HG03342 (cell line): ENCODE measurements around the gene HOXA7.

Experiments used
- ATAC-seq: cut with Tn5 transposase; IDR thresholded peaks from one replicate; pipeline ENCODE4 v1.9.1; 2021; ENCODE audit warnings: mild to moderate bottlenecking, moderate library complexity; ENCODE audit not compliant: unreplicated experiment

HOXA7 gene

DNA sequence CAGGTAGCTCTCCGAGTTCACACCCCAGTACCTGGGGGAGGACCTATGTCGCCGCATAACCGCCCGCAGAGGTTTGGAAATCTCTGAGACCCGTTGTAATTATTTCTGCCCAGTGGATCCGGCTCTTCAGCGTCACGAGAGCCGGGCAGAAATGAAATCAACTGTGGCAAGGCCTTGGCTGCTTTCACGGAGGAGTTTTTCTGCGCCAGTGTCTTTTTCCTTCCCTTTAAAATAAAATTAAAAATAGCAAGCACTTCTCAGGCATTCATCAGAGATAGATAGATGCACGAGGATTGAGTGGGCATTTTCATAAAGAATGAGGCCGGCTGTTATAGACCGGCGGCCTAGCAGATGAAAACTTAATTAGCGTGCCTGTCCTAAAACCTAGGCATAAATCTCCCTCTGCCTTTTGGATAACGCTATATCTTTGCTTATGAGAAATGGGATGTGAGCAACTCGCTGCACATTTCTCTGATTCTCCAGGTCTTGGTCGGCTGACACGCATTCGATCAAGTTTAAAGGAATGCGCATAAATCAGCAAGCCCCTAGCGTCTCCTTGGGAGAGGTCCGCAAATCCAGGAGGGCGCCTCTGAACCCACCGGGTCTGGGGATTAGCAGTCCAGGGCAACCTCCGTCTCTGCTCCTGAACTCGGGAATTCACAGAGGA lies 37.0 kb upstream of the HOXA7 start:
- ATAC-seq: no peak

- no peak for ATAC-seq
These were observed 36.3 kb upstream of the HOXA7 start for GRCh38 chr7:27192546-27193334.

DNA sequence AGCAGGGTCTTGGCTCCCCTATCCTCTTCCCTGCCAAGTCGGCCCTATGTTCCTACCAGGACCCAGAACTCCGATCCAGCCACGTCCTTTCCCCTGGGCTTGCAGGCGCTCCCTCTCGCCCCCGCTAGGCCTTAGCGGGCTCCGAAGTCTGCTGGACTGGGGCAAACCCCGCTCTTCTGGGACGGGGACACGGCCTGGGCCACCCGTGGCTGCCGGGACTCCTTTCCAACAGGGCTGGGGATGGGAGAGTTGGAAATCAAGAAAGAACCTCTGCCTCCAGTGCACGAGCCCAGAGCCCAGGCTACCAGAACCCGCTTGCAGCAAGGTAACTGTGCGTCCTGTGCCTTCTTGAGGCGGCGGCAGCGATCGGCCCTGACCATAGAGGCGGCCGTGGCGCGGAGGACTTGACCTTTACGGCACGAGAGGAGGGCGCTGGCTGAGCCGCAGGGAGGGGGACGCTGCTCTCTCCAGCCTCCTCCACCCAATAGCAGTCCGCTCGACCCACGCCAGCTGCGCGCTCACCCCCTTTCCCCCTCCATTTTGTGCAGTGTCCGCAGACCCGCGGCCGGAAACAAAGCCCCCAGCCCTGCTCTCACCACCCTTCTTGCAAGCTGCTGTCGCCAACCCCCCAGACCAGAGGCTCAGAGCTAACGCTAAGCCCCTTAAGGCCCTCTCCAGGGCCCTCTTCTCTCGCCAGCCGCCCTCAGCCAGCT lies 35.5 kb upstream of the HOXA7 start:
- no peak for ATAC-seq

DNA sequence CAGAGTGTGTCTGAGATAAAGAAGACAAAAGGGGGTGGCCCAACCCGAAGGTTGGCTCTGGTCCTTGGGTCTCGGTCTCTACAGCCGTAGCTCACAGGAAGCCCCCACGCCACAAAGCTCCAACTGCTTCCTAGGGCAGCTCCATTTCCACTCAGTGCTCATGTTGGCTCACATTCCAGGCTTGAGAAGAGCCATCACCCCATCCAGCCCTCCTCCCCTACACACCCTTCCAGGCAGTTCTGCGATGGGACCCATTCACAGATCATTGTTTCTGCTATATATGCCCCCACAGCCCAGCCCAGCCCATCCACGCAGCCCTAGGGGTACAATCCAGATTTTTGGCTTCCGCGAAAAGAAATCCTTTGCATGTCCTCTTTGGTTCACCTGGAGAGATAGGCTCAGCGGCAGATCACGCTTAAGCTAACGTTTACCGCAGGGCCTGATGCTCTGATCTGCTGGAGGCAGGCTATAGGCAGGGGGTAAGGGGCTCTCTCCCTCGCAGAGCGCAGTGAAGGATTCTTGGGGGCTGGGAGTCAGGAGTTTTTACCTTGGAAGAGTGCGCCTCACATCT lies 34.8 kb upstream of the HOXA7 start:
- no peak for ATAC-seq

DNA sequence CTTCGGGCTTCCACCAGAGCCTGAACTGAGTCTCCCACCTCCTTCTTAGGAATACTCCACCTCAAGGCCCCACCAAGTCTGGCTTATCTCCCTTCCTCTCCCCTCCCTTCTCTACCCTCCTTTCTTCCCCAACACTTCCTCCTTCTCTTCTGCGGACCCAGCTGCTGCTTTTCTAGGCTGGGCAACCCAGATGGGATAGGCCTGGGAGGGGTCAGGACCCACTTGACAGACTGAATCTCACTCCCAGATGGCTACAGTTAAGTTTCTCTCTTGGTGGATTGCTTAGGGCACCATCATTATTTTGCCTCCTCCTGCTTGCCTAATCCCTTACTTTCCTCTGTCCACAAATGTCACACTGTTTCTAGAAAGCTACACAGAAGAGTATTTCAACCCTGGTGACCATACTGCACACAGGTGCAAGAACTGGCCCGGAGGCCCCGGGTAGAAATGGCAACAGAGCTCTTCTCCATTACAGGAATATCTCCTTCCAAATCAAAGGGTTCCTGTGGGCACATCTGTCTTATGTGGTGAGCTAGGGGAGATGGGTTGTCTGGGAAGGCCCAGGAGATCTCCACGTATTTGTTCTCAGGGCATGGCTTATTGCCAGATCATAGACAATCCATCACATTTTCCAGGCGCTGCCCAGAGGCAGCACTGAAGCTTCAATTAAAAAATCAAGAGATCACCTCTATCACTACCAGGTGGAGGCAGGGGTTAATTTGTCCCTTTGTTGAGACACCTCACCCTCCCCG lies 33.7 kb upstream of the HOXA7 start:
- no peak for ATAC-seq

GRCh38 chr7:27189295-27189996 lies 33.0 kb upstream of the HOXA7 start:
- no peak for ATAC-seq

- no peak for ATAC-seq
These were observed 32.2 kb upstream of the HOXA7 start for GRCh38 chr7:27188386-27189294.

GRCh38 chr7:27187475-27188385 lies 31.3 kb upstream of the HOXA7 start:
- no peak for ATAC-seq

DNA sequence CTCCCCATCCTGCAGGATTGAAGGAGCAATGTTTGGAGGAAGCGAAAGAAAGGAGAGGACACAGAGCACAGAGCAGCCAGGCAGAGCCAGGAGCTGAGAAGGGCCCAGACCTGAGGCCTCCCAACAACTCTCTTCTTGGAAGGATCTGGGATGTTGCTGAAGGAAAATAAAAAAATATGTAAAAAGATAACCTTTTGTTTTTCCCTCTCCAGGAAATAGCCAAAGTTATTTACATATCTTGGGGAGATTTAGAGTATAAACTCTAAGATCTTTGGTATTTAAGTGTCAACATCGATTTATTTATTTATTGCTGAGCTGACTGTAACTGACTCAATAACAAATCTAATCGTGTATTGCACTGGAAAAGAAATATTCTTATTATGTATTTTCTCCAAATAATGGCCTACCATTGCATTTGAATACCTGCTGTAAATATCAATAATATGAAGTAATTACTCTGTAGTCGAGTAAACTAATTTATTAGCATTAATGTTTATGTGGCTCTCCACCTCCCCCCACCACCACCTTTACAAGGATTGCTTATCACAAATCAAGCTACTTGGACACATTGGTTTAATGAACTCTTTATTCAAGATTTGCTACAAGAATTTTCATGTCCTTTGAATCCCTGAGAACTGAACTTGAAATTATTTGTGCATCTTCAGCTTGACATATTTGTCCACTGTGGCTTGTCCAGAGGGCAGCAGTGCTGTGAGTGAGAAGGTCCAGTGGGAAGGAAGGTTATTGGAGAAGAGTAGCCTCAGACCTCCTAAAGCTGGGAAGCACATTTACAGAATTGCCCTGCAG lies 30.4 kb upstream of the HOXA7 start:
- ATAC-seq: no peak

- no peak for ATAC-seq
These were observed 29.6 kb upstream of the HOXA7 start for GRCh38 chr7:27185854-27186667.

DNA sequence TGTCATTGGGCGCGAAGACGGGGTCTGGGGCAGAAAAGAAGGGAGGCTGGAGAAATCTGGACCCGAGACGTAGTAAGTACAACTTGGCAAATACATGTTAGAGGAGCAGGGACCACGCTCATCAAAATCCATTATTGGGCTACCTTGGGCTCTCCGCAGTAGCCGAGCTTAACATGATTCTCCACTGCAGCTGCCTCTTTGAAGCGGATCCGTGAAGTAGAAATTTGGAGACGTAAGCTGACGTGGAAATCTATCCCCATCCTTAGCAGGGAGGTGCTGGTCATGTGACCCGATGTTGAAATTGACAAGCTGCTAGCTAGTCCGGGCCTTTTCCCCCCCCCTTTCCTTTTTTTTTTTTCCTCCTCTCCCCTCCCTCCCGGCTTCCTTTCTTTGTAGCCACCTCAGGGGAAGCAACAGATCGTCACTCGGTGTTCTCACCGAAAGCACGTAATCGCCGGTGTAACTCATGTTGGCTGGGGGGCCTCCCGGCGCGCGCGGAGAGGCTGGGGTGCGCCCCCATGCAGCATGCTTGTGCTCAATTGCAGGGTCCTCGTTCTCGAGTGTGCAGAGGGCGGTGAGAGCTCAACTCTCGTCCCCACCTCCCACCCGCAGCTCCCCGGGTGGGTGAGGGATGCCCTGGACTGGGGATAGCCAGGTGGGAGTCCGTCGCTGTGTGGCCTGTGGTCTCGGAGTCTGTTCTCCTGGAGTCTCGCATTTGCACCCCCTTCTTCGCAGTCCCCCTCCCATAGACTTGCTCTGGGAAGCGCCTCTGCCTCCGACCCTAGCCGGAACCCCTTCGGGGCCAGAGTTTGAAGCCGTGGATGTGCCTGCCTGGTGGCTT lies 28.8 kb upstream of the HOXA7 start, which contains the start of gene HOXA11:
Gene HOXA11, minus strand, starts transcription at position 220 of the 841 bp plus-strand sequence. Its CDS starts 88 bp downstream, at position 132.
- ATAC-seq: no peak

DNA sequence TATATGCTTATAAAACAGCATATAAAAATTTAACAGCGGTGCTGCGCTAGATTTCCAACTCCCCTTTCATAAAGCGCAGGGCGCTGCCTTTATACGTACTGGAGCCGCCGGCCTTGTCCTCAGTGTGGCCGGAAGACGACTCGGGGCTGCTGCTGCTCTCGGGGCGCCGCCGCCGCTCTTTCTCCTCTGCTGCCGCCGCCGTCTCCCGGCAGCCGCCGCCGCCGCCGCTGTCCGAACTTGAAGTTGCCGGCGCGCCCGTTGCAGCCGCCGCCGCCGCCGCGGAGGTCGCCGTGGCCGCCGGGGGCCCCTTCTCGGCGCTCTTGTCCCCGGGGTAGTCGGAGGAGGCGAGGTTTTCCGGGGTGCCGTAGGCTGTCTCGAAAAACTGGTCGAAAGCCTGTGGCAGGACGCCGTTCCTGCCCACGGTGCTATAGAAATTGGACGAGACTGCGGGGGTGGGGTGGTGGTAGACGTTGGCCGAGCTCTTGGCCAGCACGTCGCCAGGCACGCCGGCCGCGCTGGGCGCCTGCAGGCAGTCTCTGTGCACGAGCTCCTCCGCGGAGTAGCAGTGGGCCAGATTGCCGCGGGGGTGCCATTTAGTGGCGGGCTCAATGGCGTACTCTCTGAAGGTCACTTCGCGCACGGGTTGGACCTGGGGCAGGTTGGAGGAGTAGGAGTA lies 28.0 kb upstream of the HOXA7 start:
- ATAC-seq: no peak

GRCh38 chr7:27183682-27184336 lies 27.3 kb upstream of the HOXA7 start:
- ATAC-seq: no peak
